HEK293T (cell line): ENCODE measurements around the gene ZNF536.

Source experiments
- CTCF ChIA-PET: fragments of 350-600 bp; formaldehyde crosslinking; extraction: SDS; loops from one replicate; lab custom pipeline; 2021; ENCODE audit warnings: antibody characterized with exemption, inconsistent platforms; lab: Yijun Ruan, JAX
- POLR2A ChIA-PET: fragments of 350-600 bp; formaldehyde crosslinking; extraction: SDS; loops from one replicate; lab custom pipeline; 2020; ENCODE audit warnings: antibody characterized with exemption, inconsistent platforms; lab: Yijun Ruan, JAX
- DNase-seq: peaks from one replicate; pipeline ENCODE4 v3.0.0; 2012; ENCODE audit warnings: mixed read lengths; ENCODE audit errors: extremely low spot score
- ARNT ChIP-seq: fragments of 450-650 bp; IDR thresholded peaks from 2 replicates; pipeline ENCODE4 v1.6.1; 2017; ENCODE audit warnings: mild to moderate bottlenecking
- BHLHE40 ChIP-seq: fragments of 450-650 bp; IDR thresholded peaks from 2 replicates; pipeline ENCODE4 v1.6.1; 2016; ENCODE audit warnings: mild to moderate bottlenecking, moderate library complexity, borderline replicate concordance
- CTBP1 ChIP-seq: fragments of 450-650 bp; IDR thresholded peaks from 2 replicates; pipeline ENCODE4 v1.6.1; 2016; ENCODE audit warnings: borderline replicate concordance
- ELF4 ChIP-seq: fragments of 450-650 bp; IDR thresholded peaks from 2 replicates; pipeline ENCODE4 v1.6.1; 2017; ENCODE audit warnings: antibody characterized with exemption
- FOXA1 ChIP-seq: fragments of 450-650 bp; IDR thresholded peaks from 2 replicates; pipeline ENCODE4 v1.6.1; 2016; ENCODE audit warnings: mild to moderate bottlenecking
- FOXK2 ChIP-seq: fragments of 450-650 bp; IDR thresholded peaks from 2 replicates; pipeline ENCODE4 v1.6.1; 2016; ENCODE audit warnings: mild to moderate bottlenecking
- FOXM1 ChIP-seq: fragments of 450-650 bp; IDR thresholded peaks from 2 replicates; pipeline ENCODE4 v1.6.1; 2017; ENCODE audit warnings: mild to moderate bottlenecking, borderline replicate concordance
- HDGF ChIP-seq: fragments of 450-650 bp; IDR thresholded peaks from 2 replicates; pipeline ENCODE4 v1.6.1; 2017; ENCODE audit warnings: antibody characterized with exemption, borderline replicate concordance
- L3MBTL2 ChIP-seq: fragments of 450-650 bp; conservative IDR thresholded peaks from 2 replicates; pipeline ENCODE4 v1.6.1; 2016; ENCODE audit warnings: mild to moderate bottlenecking
- LEF1 ChIP-seq: fragments of 450-650 bp; IDR thresholded peaks from 2 replicates; pipeline ENCODE4 v1.6.1; 2017; ENCODE audit warnings: mild to moderate bottlenecking, borderline replicate concordance
- NFRKB ChIP-seq: fragments of 450-650 bp; IDR thresholded peaks from 2 replicates; pipeline ENCODE4 v1.6.1; 2016; ENCODE audit warnings: mild to moderate bottlenecking, moderate library complexity
- SP1 ChIP-seq: fragments of 450-650 bp; IDR thresholded peaks from 2 replicates; pipeline ENCODE4 v1.6.1; 2017
- SUZ12 ChIP-seq: fragments of 450-650 bp; IDR thresholded peaks from 2 replicates; pipeline ENCODE4 v1.6.1; 2016; ENCODE audit warnings: mild to moderate bottlenecking
- TARDBP ChIP-seq: fragments of 450-650 bp; IDR thresholded peaks from 2 replicates; pipeline ENCODE4 v1.6.1; 2016
- ZNF384 ChIP-seq: fragments of 450-650 bp; IDR thresholded peaks from 2 replicates; pipeline ENCODE4 v1.6.1; 2016
- TF ChIP-seq, protein P1 (sequence below): fragments of 450-650 bp; IDR thresholded peaks from 2 replicates; pipeline ENCODE4 v1.6.1; 2016

The ZNF536 gene

DNA sequence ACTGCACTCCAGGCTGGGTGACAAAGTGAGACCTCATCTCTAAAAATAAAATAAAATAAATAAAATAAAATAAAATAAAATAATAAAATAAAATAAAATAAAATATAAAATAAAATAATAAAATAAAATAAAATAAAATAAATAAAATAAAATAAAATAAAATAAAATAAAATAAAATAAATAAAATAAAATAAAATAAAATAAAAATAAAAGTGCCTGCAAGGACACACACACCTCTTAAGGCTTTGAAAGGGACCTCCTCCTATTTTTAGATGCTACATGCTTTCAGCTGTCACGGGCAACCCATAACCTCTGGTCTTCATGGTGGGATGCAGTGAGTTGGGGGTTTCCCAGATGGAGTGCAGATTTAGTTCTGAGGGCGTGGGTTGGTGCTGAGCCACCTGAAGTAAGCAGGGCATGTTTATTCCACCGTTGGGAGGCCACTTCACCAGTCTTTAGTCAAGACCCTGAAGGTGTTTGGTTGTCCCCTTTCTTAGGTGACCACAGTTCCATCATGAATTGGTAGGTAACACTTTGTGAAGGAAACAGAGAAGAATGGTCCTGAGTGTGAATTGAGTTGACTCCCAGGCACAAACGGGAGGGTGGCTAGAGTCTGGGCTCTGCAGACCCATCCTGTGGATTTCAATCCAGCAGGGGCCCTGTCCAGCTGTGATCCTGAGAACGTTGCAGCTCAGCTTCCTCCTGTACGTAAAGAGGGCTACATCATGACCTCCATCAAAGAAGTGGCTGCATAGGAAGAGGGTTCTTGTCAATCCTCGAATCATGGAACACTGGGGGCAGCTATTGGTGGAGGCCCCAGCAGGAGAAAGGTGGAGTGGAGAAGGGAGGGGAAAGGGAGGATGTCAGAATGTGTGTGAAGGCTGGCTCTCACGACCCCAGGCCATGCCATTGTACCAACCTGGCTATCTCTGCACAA lies 234.2 kb downstream of the ZNF536 start:
- ChIA-PET CTCF (no interaction called here), POLR2A (no interaction called here)
- TF ChIP-seq FOXK2 (no peak), SP1 (no peak), SUZ12 (no peak), HDGF (no peak), NFRKB (no peak), TARDBP (no peak), BHLHE40 (no peak), CTBP1 (no peak), FOXA1 (no peak), L3MBTL2 (no peak), FOXM1 (no peak), ARNT (no peak), ELF4 (no peak), LEF1 (no peak), ZNF384 (no peak)
- TF ChIP-seq, protein P1, sequence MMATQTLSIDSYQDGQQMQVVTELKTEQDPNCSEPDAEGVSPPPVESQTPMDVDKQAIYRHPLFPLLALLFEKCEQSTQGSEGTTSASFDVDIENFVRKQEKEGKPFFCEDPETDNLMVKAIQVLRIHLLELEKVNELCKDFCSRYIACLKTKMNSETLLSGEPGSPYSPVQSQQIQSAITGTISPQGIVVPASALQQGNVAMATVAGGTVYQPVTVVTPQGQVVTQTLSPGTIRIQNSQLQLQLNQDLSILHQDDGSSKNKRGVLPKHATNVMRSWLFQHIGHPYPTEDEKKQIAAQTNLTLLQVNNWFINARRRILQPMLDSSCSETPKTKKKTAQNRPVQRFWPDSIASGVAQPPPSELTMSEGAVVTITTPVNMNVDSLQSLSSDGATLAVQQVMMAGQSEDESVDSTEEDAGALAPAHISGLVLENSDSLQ: no peak
- no peak for DNase-seq
